Endothelial cell of umbilical vein (primary cell): ENCODE results near the gene MINDY4B. TPM values are rescaled to one million over a fixed set of nuclear protein-coding genes. Genes with fewer than 3 reads are reported as not detected.

ENCODE experiments used
- BruUV-seq: library from RNA; stranded (reverse); fragments of 400-500 nt; replicated peaks from 2 replicates; lab custom pipeline; 2021; lab: Mats Ljungman, UMichigan
- CTCF ChIA-PET: fragments of 300-600, 350-600 bp; sonication (Branson Sonifier 250); formaldehyde crosslinking; loops from one replicate; lab custom pipeline; 2021; ENCODE audit warnings: antibody characterized with exemption, inconsistent platforms; lab: Charles Lee
- POLR2A ChIA-PET: fragments of 300-600, 350-600 bp; sonication (Branson Sonifier 250); formaldehyde crosslinking; loops from one replicate; lab custom pipeline; 2021; ENCODE audit warnings: antibody characterized with exemption, inconsistent platforms; lab: Charles Lee
- DNase-seq: peaks from one replicate; pipeline ENCODE4 v3.0.0-alpha.2; 2011; ENCODE audit warnings: low read depth, low spot score
- FAIRE-seq: peaks from 2 replicates; lab custom pipeline; 2011; peaks lifted over from hg19 to GRCh38; lab: Jason Lieb, UNC
- H2AFZ ChIP-seq: 2 replicates; pipeline ENCODE4 v1.6.0; 2012; ENCODE audit warnings: low read depth, low read length, control low read depth, inconsistent platforms
- H3K27ac ChIP-seq: 2 replicates; pipeline ENCODE4 v1.5.1; 2011; ENCODE audit warnings: low read depth, mild to moderate bottlenecking, control low read depth, low read length, moderate library complexity; ENCODE audit not compliant: insufficient read depth
- H3K27me3 ChIP-seq, 2 experiments: 2 replicates each; pipeline versions ENCODE4 v1.6.0 to v1.6.1; 2011; ENCODE audit warnings: low read length in 2 of 2, mixed read lengths in 1 of 2; ENCODE audit not compliant: control insufficient read depth in 2 of 2, insufficient read depth in 2 of 2
- H3K36me3 ChIP-seq, 2 experiments: 2 replicates in 1 of 2; 3 replicates in 1 of 2; pipeline ENCODE4 v1.5.1; 2011; ENCODE audit warnings: low read length in 2 of 2, mild to moderate bottlenecking in 1 of 2, moderate library complexity in 1 of 2; ENCODE audit not compliant: control insufficient read depth in 2 of 2, insufficient read depth in 2 of 2; ENCODE audit errors: extremely low read depth in 1 of 2
- H3K4me1 ChIP-seq: 3 replicates; pipeline ENCODE4 v1.5.1; 2011; ENCODE audit warnings: mild to moderate bottlenecking, low read length; ENCODE audit not compliant: control insufficient read depth, insufficient read depth; ENCODE audit errors: extremely low read depth
- H3K4me2 ChIP-seq: 2 replicates; pipeline ENCODE4 v1.6.1; 2011; ENCODE audit warnings: low read length, control low read depth, mixed read lengths; ENCODE audit not compliant: insufficient read depth
- H3K4me3 ChIP-seq, 3 experiments: fragments of 200-600 bp in 1 of 3; sonication (generic), shearing (Covaris generic) in 1 of 3; replicated peaks in 1 of 3; 2 replicates each; pipeline ENCODE4 v1.5.1; 2011 to 2016; ENCODE audit warnings: control low read depth in 3 of 3, low read length in 3 of 3, mild to moderate bottlenecking in 2 of 3, inconsistent platforms in 1 of 3, low read depth in 1 of 3, moderate library complexity in 1 of 3; ENCODE audit not compliant: insufficient read depth in 1 of 3
- H3K79me2 ChIP-seq: 2 replicates; pipeline ENCODE4 v1.6.0; 2012; ENCODE audit warnings: low read length, inconsistent platforms; ENCODE audit not compliant: control insufficient read depth, insufficient read depth
- H3K9ac ChIP-seq: replicated peaks from 2 replicates; pipeline ENCODE3; 2011; ENCODE audit warnings: low read length, control low read depth; ENCODE audit not compliant: insufficient read depth; ENCODE audit errors: extremely low read depth
- H3K9me1 ChIP-seq: replicated peaks from 3 replicates; pipeline ENCODE4 v1.6.0; 2011; ENCODE audit warnings: mild to moderate bottlenecking, low read length; ENCODE audit not compliant: control insufficient read depth, insufficient read depth; ENCODE audit errors: extremely low read depth
- H3K9me3 ChIP-seq: replicated peaks from 2 replicates; pipeline ENCODE4 v1.5.1; 2012; ENCODE audit warnings: low read length, inconsistent platforms; ENCODE audit not compliant: control insufficient read depth, insufficient read depth
- H4K20me1 ChIP-seq: replicated peaks from 2 replicates; pipeline ENCODE3; 2011; ENCODE audit warnings: mild to moderate bottlenecking, low read length; ENCODE audit not compliant: control insufficient read depth, insufficient read depth; ENCODE audit errors: extremely low read depth
- CTCF ChIP-seq, 2 donors: IDR thresholded peaks; 1 replicate in 1 of 2; 2 replicates in 1 of 2; pipeline ENCODE4 v1.5.1; 2011; ENCODE audit warnings: low read length in 2 of 2, mild to moderate bottlenecking in 2 of 2, moderate library complexity in 2 of 2, control low read depth in 1 of 2, inconsistent platforms in 1 of 2, low read depth in 1 of 2; ENCODE audit not compliant: insufficient read depth in 1 of 2; ENCODE audit errors: extremely low read depth in 1 of 2
- EZH2 ChIP-seq: IDR thresholded peaks from 2 replicates; pipeline ENCODE4 v1.6.1; 2012; ENCODE audit warnings: borderline replicate concordance, low read depth, mild to moderate bottlenecking, moderate library complexity, low read length, inconsistent platforms; ENCODE audit not compliant: severe bottlenecking
- FOS ChIP-seq: IDR thresholded peaks from 2 replicates; pipeline ENCODE4 v1.6.1; 2011; ENCODE audit warnings: mild to moderate bottlenecking, low read length, moderate library complexity, borderline replicate concordance; ENCODE audit not compliant: insufficient read depth
- GATA2 ChIP-seq: IDR thresholded peaks from 2 replicates; pipeline ENCODE4 v1.7.0; 2011; ENCODE audit warnings: low read depth, mild to moderate bottlenecking, moderate library complexity, mixed read lengths, low read length; ENCODE audit not compliant: insufficient read length, insufficient read depth
- JUN ChIP-seq: IDR thresholded peaks from 2 replicates; pipeline ENCODE4 v1.6.1; 2011; ENCODE audit warnings: borderline replicate concordance, low read depth; ENCODE audit not compliant: insufficient read length, insufficient read depth
- MYC ChIP-seq: IDR thresholded peaks from one replicate; pipeline ENCODE4 v1.6.1; 2011; ENCODE audit warnings: mild to moderate bottlenecking, low read depth, low read length
- POLR2A ChIP-seq: IDR thresholded peaks from 2 replicates; pipeline ENCODE4 v1.6.1; 2012; ENCODE audit warnings: low read depth, mild to moderate bottlenecking, control low read depth, low read length
- POLR2AphosphoS5 ChIP-seq: IDR thresholded peaks from 2 replicates; pipeline ENCODE4 v1.6.1; 2012; ENCODE audit warnings: low read depth, mild to moderate bottlenecking, control low read depth, low read length, moderate library complexity; ENCODE audit not compliant: insufficient read depth
- dilution Hi-C: fragments of 300-500 bp; cut with MboI; formaldehyde crosslinking; loops from one replicate; pipeline ENCODE4 v1.15.0; 2019; ENCODE audit warnings: low sequenced_read_pairs; ENCODE audit not compliant: extremely low pct_ligation_motif_present
- intact Hi-C: fragments of 100-400 bp; cut with micrococcal nuclease; formaldehyde crosslinking; loops from one replicate; pipeline ENCODE4 v1.10.0; 2022
- polyA plus RNA-seq, 4 experiments: library from polyadenylated mRNA; depleted of rRNA in 3 of 4; stranded (reverse) in 3 of 4; unstranded in 1 of 4; fragments of >200 nt; gene quantifications; 2 replicates each; pipeline versions ENCODE4 v1.2.1 to v1.2.3, GENCODE V29; 2011 to 2012; ENCODE audit warnings: missing spikeins in 1 of 4
- total RNA-seq: library from RNA; stranded (reverse); gene quantifications from 2 replicates; pipeline ENCODE4 v1.2.3, GENCODE V29; 2021
- TF ChIP-seq, protein P1 (sequence below): IDR thresholded peaks from 2 replicates; pipeline ENCODE4 v1.6.1; 2011; ENCODE audit not compliant: insufficient read depth, insufficient read length

MINDY4B gene
- total and polyA plus RNA-seq, 2 donors (not counting 3 experiments of a cell fraction or from before 2014, with no cell fraction given) = not detected

DNA sequence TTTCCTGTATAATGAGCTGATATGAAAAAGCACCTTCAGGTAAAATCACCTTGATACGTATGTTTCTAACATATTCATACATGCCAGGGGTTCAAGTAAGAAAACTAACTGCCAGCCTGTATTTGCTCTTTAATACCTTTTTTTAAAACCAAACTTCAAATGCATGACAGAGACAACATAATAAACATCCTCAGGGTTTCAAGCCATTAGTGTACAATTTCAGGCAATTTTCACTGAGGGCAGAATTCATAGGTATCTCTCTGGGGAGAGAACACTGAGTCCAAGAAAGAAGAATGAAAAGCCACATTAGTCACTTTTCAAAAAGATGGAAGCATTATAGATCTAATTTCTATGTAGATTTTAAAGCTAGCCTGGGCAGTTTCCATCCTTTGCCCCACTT, 26.9 kb downstream of the MINDY4B start:
- Histone ChIP-seq H3K9ac (no peak overlapping the region), H3K27ac (no peak overlapping the region), H2AFZ (no peak overlapping the region), H3K79me2 (no peaks in the 10 kb centered on the region), H3K9me3 (no peaks in the 10 kb centered on the region), H3K36me3 (no peaks in the 10 kb centered on the region), H3K4me3 (no peak overlapping the region), H4K20me1 (no peaks in the 10 kb centered on the region), H3K4me2 (no peak overlapping the region), H3K4me1 (no peaks in the 10 kb centered on the region), H3K27me3 (peaks cover 3 to 12% of the 10 kb centered on the region in 2 experiments), H3K9me1 (no peaks in the 10 kb centered on the region)
- ChIA-PET CTCF (interaction anchor here (0.7 to 0.9 kb wide), 2 partner anchors 90 to 273 kb away, joined by 3 read pairs; no protein-coding TSS in a partner anchor), POLR2A (no interaction called here)
- no TSS peak for BruUV-seq
- intact Hi-C loops = no loop called here
- FAIRE-seq (no peak), DNase-seq (no peak)
- dilution Hi-C loops = no loop called here
- no peak for TF ChIP-seq FOS
- no peak for TF ChIP-seq POLR2A
- TF ChIP-seq MYC = no peak
- TF ChIP-seq CTCF (IDR thresholded peaks at IDR 0.05; ENCODE audit: extremely low read depth in 1 of 2, insufficient read depth in 1 of 2, low read depth in 1 of 2, low read length in 2 of 2) = no peak
- no peak for TF ChIP-seq JUN
- TF ChIP-seq, protein P1, sequence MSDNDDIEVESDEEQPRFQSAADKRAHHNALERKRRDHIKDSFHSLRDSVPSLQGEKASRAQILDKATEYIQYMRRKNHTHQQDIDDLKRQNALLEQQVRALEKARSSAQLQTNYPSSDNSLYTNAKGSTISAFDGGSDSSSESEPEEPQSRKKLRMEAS = no peak
- no peak for TF ChIP-seq POLR2AphosphoS5
- no peak for TF ChIP-seq EZH2
- TF ChIP-seq GATA2 = no peak
